ENCODE measurements around the gene TNFRSF9. TPM values are rescaled to one million over a fixed set of nuclear protein-coding genes. Genes with fewer than 3 reads are reported as not detected.
"Not testable (repeated sequence)": the region's sequence is repeated elsewhere in the genome, so short reads cannot be mapped to it uniquely, and the experiment has no call there.

The TNFRSF9 gene
- total and polyA plus RNA-seq, 12 donors = 0.03 to 3.1 (median 0.07) TPM; not detected in 7

DNA sequence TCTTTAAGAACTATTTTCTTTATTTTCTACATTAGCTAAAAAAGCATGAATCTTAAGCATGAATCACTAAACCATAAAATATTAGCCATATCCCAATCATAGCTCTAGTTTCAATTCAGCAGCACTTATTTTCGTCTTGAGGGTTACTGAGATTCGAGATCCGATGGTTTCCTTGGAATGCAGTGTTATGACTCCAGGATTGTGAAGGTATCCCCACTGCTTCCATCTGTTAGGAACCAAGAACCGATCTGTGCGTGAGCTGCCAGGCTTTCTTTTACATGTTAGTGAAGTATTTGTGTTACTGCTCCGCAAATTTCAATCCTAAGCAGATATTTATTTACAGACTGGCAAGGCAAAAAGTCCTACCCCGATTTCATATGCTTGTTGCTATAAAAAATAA, 18.8 kb downstream of the TNFRSF9 start:
- intact Hi-C loops (cut with DNase I) = no loop called here
- TF ChIP-seq, protein P1, sequence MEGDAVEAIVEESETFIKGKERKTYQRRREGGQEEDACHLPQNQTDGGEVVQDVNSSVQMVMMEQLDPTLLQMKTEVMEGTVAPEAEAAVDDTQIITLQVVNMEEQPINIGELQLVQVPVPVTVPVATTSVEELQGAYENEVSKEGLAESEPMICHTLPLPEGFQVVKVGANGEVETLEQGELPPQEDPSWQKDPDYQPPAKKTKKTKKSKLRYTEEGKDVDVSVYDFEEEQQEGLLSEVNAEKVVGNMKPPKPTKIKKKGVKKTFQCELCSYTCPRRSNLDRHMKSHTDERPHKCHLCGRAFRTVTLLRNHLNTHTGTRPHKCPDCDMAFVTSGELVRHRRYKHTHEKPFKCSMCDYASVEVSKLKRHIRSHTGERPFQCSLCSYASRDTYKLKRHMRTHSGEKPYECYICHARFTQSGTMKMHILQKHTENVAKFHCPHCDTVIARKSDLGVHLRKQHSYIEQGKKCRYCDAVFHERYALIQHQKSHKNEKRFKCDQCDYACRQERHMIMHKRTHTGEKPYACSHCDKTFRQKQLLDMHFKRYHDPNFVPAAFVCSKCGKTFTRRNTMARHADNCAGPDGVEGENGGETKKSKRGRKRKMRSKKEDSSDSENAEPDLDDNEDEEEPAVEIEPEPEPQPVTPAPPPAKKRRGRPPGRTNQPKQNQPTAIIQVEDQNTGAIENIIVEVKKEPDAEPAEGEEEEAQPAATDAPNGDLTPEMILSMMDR (IDR thresholded peaks at IDR 0.05) = no peak
- no peaks in the 10 kb centered on the region for H3K9me3 ChIP-seq
- DNase-seq = no peak
- 89 to 91% methylated on average over 7 of the region's 7 CpGs for WGBS, 2 donors
- no peak overlapping the region for H3K4me3 ChIP-seq
- H3K27me3 ChIP-seq = peaks cover 0 to 26% (median 13%) of the 10 kb centered on the region in 7 donors
- H3K4me1 ChIP-seq = peaks cover 0 to 5% (median 0%) of the 10 kb centered on the region in 9 donors
- H3K36me3 ChIP-seq = no peaks in the 10 kb centered on the region
- no peak for ATAC-seq
- H3K27ac ChIP-seq = no peak overlapping the region

DNA sequence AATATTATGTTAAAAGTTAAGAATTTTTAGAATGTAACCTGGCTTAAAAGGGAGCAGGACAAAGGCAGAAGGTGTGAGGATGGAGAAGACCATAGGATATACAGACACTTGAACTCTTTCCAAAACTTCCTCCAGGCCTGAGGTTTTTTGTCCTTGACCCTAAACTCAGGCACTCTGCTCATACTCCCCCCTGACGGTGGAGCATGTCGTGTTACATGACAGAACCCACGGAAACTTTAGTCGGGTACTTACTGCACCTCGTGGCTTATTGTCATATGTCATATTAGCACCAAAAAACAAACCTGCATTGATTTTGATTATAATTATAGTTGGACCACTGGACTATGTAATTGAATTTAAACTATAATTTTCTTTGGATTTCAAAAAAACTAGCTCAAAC, 20.8 kb downstream of the TNFRSF9 start:
- H3K9me3 ChIP-seq = no peaks in the 10 kb centered on the region
- 82 to 84% methylated on average over 5 of the region's 5 CpGs for WGBS, 2 donors
- ATAC-seq = no peak
- TF ChIP-seq, protein P1 (IDR thresholded peaks at IDR 0.05) = no peak
- no peaks in the 10 kb centered on the region for H3K36me3 ChIP-seq
- peaks cover 0 to 5% (median 0%) of the 10 kb centered on the region in 9 donors for H3K4me1 ChIP-seq
- intact Hi-C loops (cut with DNase I) = no loop called here
- H3K4me3 ChIP-seq = no peak overlapping the region
- no peak for DNase-seq
- no peak overlapping the region for H3K27ac ChIP-seq
- H3K27me3 ChIP-seq = peaks cover 0 to 14% (median 0%) of the 10 kb centered on the region in 7 donors

DNA sequence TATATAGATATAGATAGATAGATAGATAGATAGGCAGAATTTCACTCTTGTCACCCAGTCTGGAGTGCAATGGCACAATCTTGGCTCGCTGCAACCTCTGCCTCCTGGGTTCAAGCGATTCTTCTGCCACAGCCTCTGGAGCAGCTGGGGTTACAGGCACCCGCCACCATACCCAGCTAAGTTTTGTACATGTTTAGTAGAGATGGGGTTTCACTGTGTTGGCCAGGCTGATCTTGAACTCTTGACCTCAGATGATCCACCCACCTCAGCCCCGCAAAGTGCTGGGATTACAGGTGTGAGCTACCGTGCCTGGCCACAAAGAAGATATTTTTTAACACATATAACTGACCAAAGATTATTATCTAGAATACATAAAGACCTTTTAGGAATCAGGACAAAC, 22.7 kb downstream of the TNFRSF9 start:
- DNase-seq; H3K36me3 ChIP-seq; H3K27ac ChIP-seq; H3K4me3 ChIP-seq; H3K4me1 ChIP-seq; H3K9me3 ChIP-seq; ATAC-seq; intact Hi-C loops (cut with DNase I): not testable (repeated sequence)
- peaks cover 0 to 26% (median 7%) of the 10 kb centered on the region in 7 donors for H3K27me3 ChIP-seq
- 86% methylated on average over 5 of the region's 5 CpGs for WGBS, 2 donors

DNA sequence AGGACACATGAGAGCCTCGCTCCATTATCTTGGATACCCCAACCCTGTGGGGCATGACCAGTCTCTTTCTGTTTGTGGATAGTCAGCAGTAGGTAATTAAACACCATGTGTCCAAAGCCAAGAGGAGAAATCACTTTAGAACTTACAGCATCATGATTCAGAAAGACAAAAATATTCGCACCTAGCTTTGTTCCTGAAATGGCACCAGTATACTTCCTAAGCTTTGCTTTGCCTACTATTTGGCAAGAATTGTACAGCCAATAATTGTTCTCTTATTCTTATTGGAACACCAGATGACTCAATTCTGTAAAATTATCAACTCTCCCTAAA, 24.2 kb downstream of the TNFRSF9 start:
- H3K27me3 ChIP-seq = peaks cover 0 to 30% (median 11%) of the 10 kb centered on the region in 7 donors
- ATAC-seq = no peak

DNA sequence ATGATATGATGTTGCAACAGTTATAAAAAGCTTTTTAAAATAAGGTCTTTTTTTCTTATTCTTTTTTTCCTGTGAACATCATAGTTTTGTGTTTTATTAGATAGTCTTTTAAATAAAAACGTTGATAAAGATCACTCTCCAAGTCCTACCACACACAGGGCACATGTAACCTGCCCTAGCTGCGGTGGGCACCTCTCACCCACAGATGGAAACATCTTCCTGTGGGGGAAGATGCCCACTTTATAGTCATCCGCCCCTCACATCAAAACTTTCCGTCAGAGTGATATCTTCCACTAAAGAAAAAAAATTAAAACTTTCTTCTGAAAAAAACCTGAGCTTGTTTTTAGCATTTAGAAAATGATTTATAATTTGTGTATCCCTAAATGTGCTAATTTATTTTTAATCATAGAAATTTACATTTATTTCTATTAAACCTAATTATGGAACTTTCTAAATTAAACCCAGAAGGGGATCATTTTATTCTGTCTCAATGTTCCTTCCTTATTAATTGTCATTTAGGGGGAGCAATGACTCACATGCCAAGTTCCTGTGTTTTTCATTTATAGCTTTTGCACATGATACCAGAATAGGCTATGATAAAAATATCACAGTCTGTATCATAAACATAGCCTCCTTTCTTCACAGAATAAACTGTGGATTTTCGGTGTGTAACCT, 24.7 kb downstream of the TNFRSF9 start:
- 64 to 69% methylated on average over 5 of the region's 5 CpGs for WGBS, 2 donors
- ATAC-seq = no peak
- intact Hi-C loops (cut with DNase I) = no loop called here

More for the DNA sequence above, 24.2 kb downstream of the TNFRSF9 start:
- TF ChIP-seq, protein P1 (IDR thresholded peaks at IDR 0.05) = no peak
- Histone ChIP-seq H3K9me3 (no peaks in the 10 kb centered on the region), H3K27ac (no peak overlapping the region), H3K4me3 (no peak overlapping the region), H3K4me1 (peaks cover 0 to 13% (median 0%) of the 10 kb centered on the region in 9 donors), H3K36me3 (no peaks in the 10 kb centered on the region)
- intact Hi-C loops (cut with DNase I) = no loop called here
- DNase-seq = no peak
- 75% methylated on average over 2 of the region's 2 CpGs for WGBS, 2 donors

More for the DNA sequence above, 24.7 kb downstream of the TNFRSF9 start:
- no peak for DNase-seq
- Histone ChIP-seq H3K27ac (no peak overlapping the region), H3K9me3 (no peaks in the 10 kb centered on the region), H3K4me1 (peaks cover 0 to 13% (median 0%) of the 10 kb centered on the region in 9 donors), H3K36me3 (no peaks in the 10 kb centered on the region), H3K4me3 (no peak overlapping the region), H3K27me3 (peaks cover 0 to 30% (median 11%) of the 10 kb centered on the region in 7 donors)
- TF ChIP-seq, protein P1 (IDR thresholded peaks at IDR 0.05) = no peak
